Neuronal stem cell (in vitro differentiated cells): ENCODE results near the gene SLC19A1.
A peak's percentile ranks its signal among the peaks of the same experiment; 100 is the strongest.

Experiments
- DNase-seq: peaks from one replicate; pipeline ENCODE4 v3.0.0-alpha.2; 2013; ENCODE audit warnings: low spot score
- H2AFZ ChIP-seq: one replicate; pipeline ENCODE4 v1.6.1; 2013; ENCODE audit warnings: mild to moderate bottlenecking, low read length, inconsistent platforms
- H2AK5ac ChIP-seq: 2 replicates; pipeline ENCODE4 v1.6.1; 2013; ENCODE audit warnings: low read depth, mild to moderate bottlenecking, inconsistent platforms, low read length, moderate library complexity, mixed read lengths
- H2BK120ac ChIP-seq: 2 replicates; pipeline ENCODE4 v1.6.1; 2013; ENCODE audit warnings: low read depth, mild to moderate bottlenecking, inconsistent platforms, low read length, moderate library complexity, mixed read lengths
- H2BK12ac ChIP-seq: one replicate; pipeline ENCODE4 v1.6.1; 2013; ENCODE audit warnings: low read length, inconsistent platforms
- H2BK15ac ChIP-seq: 2 replicates; pipeline ENCODE4 v1.6.1; 2013; ENCODE audit warnings: mild to moderate bottlenecking, low read length, inconsistent platforms, mixed read lengths
- H2BK5ac ChIP-seq: one replicate; pipeline ENCODE4 v1.6.1; 2013; ENCODE audit warnings: inconsistent platforms, mild to moderate bottlenecking, low read length, moderate library complexity
- H3K14ac ChIP-seq: one replicate; pipeline ENCODE4 v1.6.1; 2013; ENCODE audit warnings: low read length, inconsistent platforms
- H3K18ac ChIP-seq: 2 replicates; pipeline ENCODE4 v1.6.1; 2013; ENCODE audit warnings: low read length, inconsistent platforms
- H3K23ac ChIP-seq: 2 replicates; pipeline ENCODE4 v1.6.1; 2013; ENCODE audit warnings: low read depth, mild to moderate bottlenecking, mixed read lengths, low read length, inconsistent platforms; ENCODE audit not compliant: poor library complexity
- H3K27ac ChIP-seq: replicated peaks from 3 replicates; pipeline ENCODE4 v1.5.1; 2013; ENCODE audit warnings: low read length, inconsistent platforms
- H3K27me3 ChIP-seq, 3 experiments: 2 replicates each; pipeline ENCODE4 v1.6.1; 2013; ENCODE audit warnings: low read length in 3 of 3, mild to moderate bottlenecking in 2 of 3, inconsistent platforms in 1 of 3, low read depth in 1 of 3, mixed read lengths in 1 of 3, moderate library complexity in 1 of 3; ENCODE audit not compliant: control insufficient read depth in 3 of 3, insufficient read depth in 3 of 3
- H3K36me3 ChIP-seq, 2 donors: replicated peaks in 1 of 2; 2 replicates each; pipeline ENCODE4 v1.6.1; 2013; ENCODE audit warnings: low read length in 2 of 2; ENCODE audit not compliant: control insufficient read depth in 2 of 2, insufficient read depth in 2 of 2
- H3K4ac ChIP-seq: 2 replicates; pipeline ENCODE4 v1.6.1; 2013; ENCODE audit warnings: inconsistent platforms, mild to moderate bottlenecking, low read length, moderate library complexity
- H3K4me1 ChIP-seq, 2 donors: 1 replicate in 1 of 2; 2 replicates in 1 of 2; pipeline ENCODE4 v1.6.1; 2013; ENCODE audit warnings: low read length in 2 of 2, low read depth in 1 of 2; ENCODE audit not compliant: control insufficient read depth in 2 of 2, insufficient read depth in 1 of 2
- H3K4me2 ChIP-seq: one replicate; pipeline ENCODE4 v1.6.1; 2013; ENCODE audit warnings: mild to moderate bottlenecking, low read length, inconsistent platforms; ENCODE audit not compliant: insufficient read depth, poor library complexity, severe bottlenecking
- H3K4me3 ChIP-seq, 2 donors: 2 replicates each; pipeline ENCODE4 v1.5.1; 2013; ENCODE audit warnings: low read length in 2 of 2, mild to moderate bottlenecking in 2 of 2, inconsistent platforms in 1 of 2, moderate library complexity in 1 of 2
- H3K79me1 ChIP-seq: one replicate; pipeline ENCODE4 v1.6.1; 2013; ENCODE audit warnings: low read depth, mild to moderate bottlenecking, inconsistent platforms, low read length, moderate library complexity
- H3K9ac ChIP-seq: one replicate; pipeline ENCODE4 v1.6.1; 2013; ENCODE audit warnings: mild to moderate bottlenecking, low read depth, low read length, inconsistent platforms; ENCODE audit not compliant: poor library complexity
- H3K9me3 ChIP-seq, 2 donors: replicated peaks in 1 of 2; 2 replicates each; pipeline versions ENCODE3 to v1.6.1; 2013; ENCODE audit warnings: low read length in 2 of 2, mild to moderate bottlenecking in 2 of 2, inconsistent platforms in 1 of 2, low read depth in 1 of 2, mixed read lengths in 1 of 2, moderate library complexity in 1 of 2; ENCODE audit not compliant: control insufficient read depth in 2 of 2, insufficient read depth in 1 of 2
- H4K8ac ChIP-seq: one replicate; pipeline ENCODE4 v1.6.1; 2013; ENCODE audit warnings: low read depth, mild to moderate bottlenecking, inconsistent platforms, low read length, moderate library complexity
- H4K91ac ChIP-seq: one replicate; pipeline ENCODE4 v1.6.1; 2013; ENCODE audit warnings: low read length, low read depth, mild to moderate bottlenecking, inconsistent platforms; ENCODE audit not compliant: poor library complexity
- WGBS, 2 donors: extraction: QIAGEN DNeasy Blood & Tissue Kit; methylation state at CpG; one replicate each; pipeline ENCODE4 v1.1.7; 2013; ENCODE audit warnings: missing lambda C conversion rate in 2 of 2, mixed read lengths in 1 of 2; ENCODE audit not compliant: insufficient read length in 2 of 2, insufficient replicate concordance in 1 of 2; ENCODE audit errors: extremely low coverage in 2 of 2; 5-methylcytosine and 5-hydroxymethylcytosine counted together

The SLC19A1 gene

DNA sequence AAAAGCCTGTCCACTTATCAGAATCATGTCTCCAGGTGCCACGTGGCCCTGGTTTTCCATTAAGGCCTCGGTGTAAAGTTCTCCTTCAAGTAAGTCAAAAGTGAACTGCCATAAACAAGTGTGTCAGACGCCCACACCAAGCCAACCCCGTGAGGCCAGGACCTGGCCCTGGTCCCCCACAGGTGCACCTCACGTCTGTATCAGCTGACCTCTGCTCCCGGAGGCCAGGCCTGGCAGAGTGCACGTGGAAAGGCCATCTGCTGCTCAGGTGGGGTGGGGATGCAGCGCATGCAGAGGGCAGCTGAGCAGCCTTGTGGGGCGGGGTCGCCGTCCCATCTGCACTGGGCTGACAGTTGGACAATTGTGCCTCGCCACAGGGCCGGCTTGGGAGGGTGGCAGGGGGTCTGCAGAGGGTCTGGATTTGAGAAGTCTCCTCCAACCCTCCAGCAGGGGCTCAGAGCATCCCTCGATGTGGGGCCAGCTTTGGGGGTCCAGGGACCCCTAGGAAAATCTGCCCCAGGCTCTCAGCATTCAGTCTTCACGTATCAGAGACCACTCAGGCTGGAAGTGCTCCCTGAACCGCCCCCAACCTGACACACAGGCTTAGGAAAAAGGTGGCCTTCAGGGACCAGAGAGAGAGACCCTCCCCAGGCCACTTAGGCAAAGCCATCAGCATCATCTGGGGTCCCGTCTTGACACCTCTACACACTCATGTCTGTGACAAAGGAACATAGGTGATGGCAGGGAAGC is 3.0 kb downstream of the SLC19A1 start:
- Histone ChIP-seq H3K18ac (no peak overlapping the region), H3K4me3 (peak overlapping the region in 1 of 2 donors; percentile 16), H2BK120ac (no peak overlapping the region), H3K4me2 (no peak overlapping the region), H3K9ac (no peak overlapping the region), H3K14ac (no peak overlapping the region), H2BK5ac (peak overlapping the region; percentile 66), H3K27ac (no peak overlapping the region), H3K27me3 (peaks cover 0 to 5% (median 0%) of the 10 kb centered on the region in 3 experiments), H3K4me1 (peaks cover 12 to 15% of the 10 kb centered on the region in 2 donors), H3K79me1 (peaks cover 33% of the 10 kb centered on the region), H2BK12ac (no peak overlapping the region), H3K9me3 (no peaks in the 10 kb centered on the region), H3K36me3 (peaks cover 0 to 7% of the 10 kb centered on the region in 2 donors), H4K8ac (no peak overlapping the region), H2AFZ (no peak overlapping the region), H2BK15ac (no peak overlapping the region), H4K91ac (no peak overlapping the region), H3K4ac (no peak overlapping the region), H2AK5ac (no peak overlapping the region), H3K23ac (peak overlapping the region; percentile 52)
- no CpG with 5 or more reads among the region's 17 CpGs for WGBS, 2 donors
- no peak for DNase-seq

DNA sequence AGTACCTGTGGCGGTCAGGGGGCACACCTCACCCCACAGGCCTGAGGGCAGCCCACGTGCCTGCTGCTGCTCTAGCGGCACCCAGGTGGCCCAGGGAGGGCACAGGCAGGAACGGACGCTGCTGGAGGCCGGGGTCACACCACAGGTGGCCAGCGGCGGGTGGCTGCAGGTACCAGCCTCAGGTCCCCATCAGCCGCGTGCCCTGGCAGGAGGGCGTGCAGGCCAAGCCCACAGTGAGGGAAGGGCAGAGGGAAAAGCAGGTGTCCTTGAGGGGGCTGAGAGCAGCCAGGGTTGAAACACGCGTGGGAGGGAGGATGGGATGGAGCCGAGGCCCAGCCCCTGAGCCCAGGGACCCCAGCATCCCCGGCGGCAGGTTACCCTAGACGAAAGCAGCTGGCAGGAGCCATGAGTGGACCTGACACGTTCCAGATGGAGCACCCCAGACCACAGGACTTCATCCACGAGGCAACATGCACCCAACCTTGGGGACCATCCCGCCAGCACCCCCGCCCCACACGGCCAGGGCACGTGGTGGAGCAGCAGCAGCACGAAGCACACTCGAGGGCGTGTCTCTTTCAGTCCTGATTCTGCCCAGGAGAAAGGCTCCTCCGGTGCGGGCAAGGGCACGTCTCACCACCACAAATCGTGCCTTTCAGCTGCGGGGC is 3.7 kb downstream of the SLC19A1 start:
- Histone ChIP-seq H3K14ac (peak overlapping the region; percentile 8), H2BK15ac (no peak overlapping the region), H2BK12ac (no peak overlapping the region), H2BK5ac (peak overlapping the region; percentile 66), H2AFZ (no peak overlapping the region), H3K36me3 (peaks cover 0 to 7% of the 10 kb centered on the region in 2 donors), H3K27ac (no peak overlapping the region), H3K9ac (peak overlapping the region; percentile 30), H3K4ac (no peak overlapping the region), H2AK5ac (no peak overlapping the region), H3K27me3 (no peaks in the 10 kb centered on the region), H2BK120ac (no peak overlapping the region), H4K8ac (no peak overlapping the region), H3K23ac (peak overlapping the region; percentile 52), H3K4me2 (no peak overlapping the region), H3K4me1 (peaks cover 12 to 13% of the 10 kb centered on the region in 2 donors), H3K4me3 (peak overlapping the region in 1 of 2 donors; percentile 17), H3K9me3 (no peaks in the 10 kb centered on the region), H3K79me1 (peaks cover 38% of the 10 kb centered on the region), H3K18ac (peak overlapping the region; percentile 57), H4K91ac (no peak overlapping the region)
- no peak for DNase-seq
- no CpG with 5 or more reads among the region's 31 CpGs for WGBS, 2 donors

DNA sequence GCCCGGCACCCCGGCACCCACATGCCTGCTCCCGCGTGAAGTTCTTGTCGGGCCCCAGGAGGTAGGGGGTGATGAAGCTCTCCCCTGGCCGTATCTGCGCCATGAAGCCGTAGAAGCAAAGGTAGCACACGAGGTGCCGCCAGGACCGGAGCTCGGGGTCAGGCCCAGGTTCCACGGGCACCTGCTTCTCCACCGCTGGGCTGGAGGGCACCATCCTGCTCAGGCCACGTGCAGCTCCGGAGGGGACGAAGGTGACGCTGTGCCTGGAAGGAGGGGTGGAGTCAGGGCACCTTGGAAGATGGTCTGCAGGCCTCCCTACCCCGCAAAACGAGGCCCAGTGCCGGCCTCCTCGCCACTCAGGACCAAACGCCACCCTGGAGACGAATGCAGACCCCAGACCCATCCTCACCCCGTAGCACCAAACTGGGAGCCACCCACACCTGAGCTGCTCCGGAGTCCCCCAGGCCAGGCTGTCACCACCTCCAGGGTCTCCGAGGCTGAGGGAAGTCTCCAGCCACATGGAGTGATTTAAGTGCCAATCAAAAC is 4.4 kb downstream of the SLC19A1 start:
- peak overlapping the region; percentile 41 for H2BK12ac ChIP-seq
- WGBS, 2 donors: no CpG with 5 or more reads among the region's 27 CpGs
- H3K27me3 ChIP-seq: no peaks in the 10 kb centered on the region
- no peak overlapping the region for H4K8ac ChIP-seq
- H3K79me1 ChIP-seq: peaks cover 41% of the 10 kb centered on the region
- peak overlapping the region; percentile 38 for H3K18ac ChIP-seq
- H2AK5ac ChIP-seq: no peak overlapping the region
- H2BK120ac ChIP-seq: no peak overlapping the region
- H3K36me3 ChIP-seq: peaks cover 0 to 7% of the 10 kb centered on the region in 2 donors
- H2AFZ ChIP-seq: no peak overlapping the region
- H3K4me2 ChIP-seq: no peak overlapping the region
- no peak overlapping the region for H3K4me3 ChIP-seq
- H3K4ac ChIP-seq: no peak overlapping the region
- H2BK15ac ChIP-seq: no peak overlapping the region
- H3K14ac ChIP-seq: no peak overlapping the region
- peak overlapping the region; percentile 60 for H3K9ac ChIP-seq
- peaks cover 7 to 10% of the 10 kb centered on the region in 2 donors for H3K4me1 ChIP-seq
- H3K23ac ChIP-seq: peak overlapping the region; percentile 43
- no peak overlapping the region for H2BK5ac ChIP-seq
- H3K27ac ChIP-seq: no peak overlapping the region
- no peaks in the 10 kb centered on the region for H3K9me3 ChIP-seq
- no peak overlapping the region for H4K91ac ChIP-seq
- DNase-seq: no peak
